H1 (cell line): ENCODE data around the gene DDC. TPM values are rescaled to one million over a fixed set of nuclear protein-coding genes. Genes with fewer than 3 reads are reported as not detected.

ENCODE experiments used
- CTCF ChIA-PET: fragments of 300-600 bp; sonication (Branson Sonifier 250); formaldehyde crosslinking; loops from one replicate; lab custom pipeline; 2021; ENCODE audit not compliant: partially characterized antibody; lab: Charles Lee
- POLR2A ChIA-PET: fragments of 300-600 bp; sonication (Branson Sonifier 250); formaldehyde crosslinking; loops from one replicate; lab custom pipeline; 2021; ENCODE audit warnings: inconsistent platforms; ENCODE audit not compliant: partially characterized antibody; lab: Charles Lee
- DNase-seq, 2 experiments: peaks; one replicate each; pipeline versions ENCODE4 v3.0.0 to v3.0.0-alpha.2; 2010 to 2022; ENCODE audit warnings: low spot score in 2 of 2, low read depth in 1 of 2, mixed read lengths in 1 of 2
- FAIRE-seq: peaks from 2 replicates; lab custom pipeline; 2011; peaks lifted over from hg19 to GRCh38; lab: Jason Lieb, UNC
- H2AFZ ChIP-seq: 2 replicates; pipeline ENCODE4 v1.8.1; 2012; ENCODE audit warnings: low read length, inconsistent platforms
- H2AK5ac ChIP-seq: 2 replicates; pipeline ENCODE4 v1.6.1; 2013; ENCODE audit warnings: low read depth, low read length
- H2BK120ac ChIP-seq: replicated peaks from 2 replicates; pipeline ENCODE3; 2013; ENCODE audit warnings: low read depth, low read length, inconsistent platforms
- H2BK12ac ChIP-seq: 2 replicates; pipeline ENCODE4 v1.6.1; 2013; ENCODE audit warnings: low read depth, low read length
- H2BK15ac ChIP-seq: 2 replicates; pipeline ENCODE4 v1.6.1; 2013; ENCODE audit warnings: low read length
- H2BK20ac ChIP-seq: 2 replicates; pipeline ENCODE4 v1.6.1; 2013; ENCODE audit warnings: low read length
- H2BK5ac ChIP-seq: 2 replicates; pipeline ENCODE4 v1.6.1; 2013; ENCODE audit warnings: low read depth, low read length
- H3K14ac ChIP-seq: 2 replicates; pipeline ENCODE4 v1.6.1; 2013; ENCODE audit warnings: inconsistent platforms; ENCODE audit not compliant: insufficient read length
- H3K18ac ChIP-seq: 2 replicates; pipeline ENCODE4 v1.6.1; 2013; ENCODE audit warnings: low read length; ENCODE audit errors: extremely low read depth
- H3K23ac ChIP-seq: 2 replicates; pipeline ENCODE4 v1.6.1; 2013; ENCODE audit warnings: inconsistent platforms; ENCODE audit not compliant: insufficient read length
- H3K23me2 ChIP-seq: 2 replicates; pipeline ENCODE4 v1.6.1; 2013; ENCODE audit warnings: low read depth, low read length
- H3K27ac ChIP-seq: 2 replicates; pipeline ENCODE4 v1.6.1; 2011; ENCODE audit warnings: low read depth, low read length, inconsistent platforms
- H3K27me3 ChIP-seq, 4 experiments: replicated peaks in 1 of 4; 1 replicate in 1 of 4; 2 replicates in 3 of 4; pipeline versions ENCODE4 v1.6.1 to v1.8.1; 2011 to 2013; ENCODE audit warnings: low read length in 3 of 4, mild to moderate bottlenecking in 3 of 4, inconsistent platforms in 2 of 4, mixed read lengths in 2 of 4, moderate library complexity in 1 of 4; ENCODE audit not compliant: control insufficient read depth in 3 of 4, insufficient read depth in 3 of 4; ENCODE audit errors: extremely low read depth in 1 of 4
- H3K36me3 ChIP-seq, 4 experiments: 2 replicates each; pipeline versions ENCODE4 v1.6.1 to v1.8.1; 2011 to 2013; ENCODE audit warnings: mild to moderate bottlenecking in 4 of 4, low read length in 3 of 4, moderate library complexity in 2 of 4, control low read depth in 1 of 4, inconsistent platforms in 1 of 4; ENCODE audit not compliant: insufficient read depth in 4 of 4, control insufficient read depth in 2 of 4
- H3K4ac ChIP-seq: replicated peaks from 2 replicates; pipeline ENCODE3; 2013; ENCODE audit warnings: low read length, low read depth, mixed read lengths, inconsistent platforms; ENCODE audit not compliant: insufficient read length
- H3K4me1 ChIP-seq, 4 experiments: replicated peaks in 1 of 4; 1 replicate in 1 of 4; 2 replicates in 3 of 4; pipeline versions ENCODE4 v1.6.1 to v1.8.1; 2011 to 2013; ENCODE audit warnings: low read length in 3 of 4, inconsistent platforms in 2 of 4, mixed read lengths in 1 of 4; ENCODE audit not compliant: insufficient read depth in 4 of 4, control insufficient read depth in 3 of 4
- H3K4me2 ChIP-seq, 2 experiments: 2 replicates each; pipeline versions ENCODE4 v1.6.1 to v1.8.1; 2011 to 2013; ENCODE audit warnings: low read depth in 2 of 2, low read length in 2 of 2, control low read depth in 1 of 2, inconsistent platforms in 1 of 2, mild to moderate bottlenecking in 1 of 2; ENCODE audit not compliant: insufficient read depth in 1 of 2
- H3K4me3 ChIP-seq, 4 experiments: fragments of 200-600, 300-600 bp in 1 of 4; sonication (generic), shearing (Covaris generic), sonication (Bioruptor Twin) in 1 of 4; 2 replicates each; pipeline versions ENCODE4 v1.5.1 to v1.8.1; 2011 to 2016; ENCODE audit warnings: low read length in 4 of 4, low read depth in 3 of 4, control low read depth in 2 of 4, inconsistent platforms in 2 of 4, mild to moderate bottlenecking in 2 of 4, mixed read lengths in 1 of 4, moderate library complexity in 1 of 4; ENCODE audit not compliant: insufficient read depth in 2 of 4; ENCODE audit errors: extremely low read depth in 1 of 4
- H3K56ac ChIP-seq: replicated peaks from 2 replicates; pipeline ENCODE3; 2013; ENCODE audit warnings: low read depth, mild to moderate bottlenecking, mixed read lengths, low read length, inconsistent platforms; ENCODE audit not compliant: insufficient read length
- H3K79me1 ChIP-seq: 2 replicates; pipeline ENCODE4 v1.6.1; 2013; ENCODE audit warnings: low read depth, low read length, control low read depth
- H3K79me2 ChIP-seq, 2 experiments: 2 replicates each; pipeline versions ENCODE4 v1.6.1 to v1.8.1; 2012 to 2013; ENCODE audit warnings: low read length in 2 of 2, mild to moderate bottlenecking in 2 of 2, inconsistent platforms in 1 of 2; ENCODE audit not compliant: insufficient read depth in 2 of 2, control insufficient read depth in 1 of 2
- H3K9ac ChIP-seq, 4 experiments: replicated peaks in 1 of 4; 1 replicate in 1 of 4; 2 replicates in 3 of 4; pipeline versions ENCODE4 v1.6.1 to v1.8.1; 2011 to 2013; ENCODE audit warnings: low read depth in 3 of 4, low read length in 3 of 4, control low read depth in 2 of 4, mild to moderate bottlenecking in 2 of 4, moderate library complexity in 2 of 4, inconsistent platforms in 1 of 4; ENCODE audit errors: extremely low read depth in 1 of 4
- H3K9me3 ChIP-seq, 2 experiments: 2 replicates each; pipeline versions ENCODE4 v1.6.1 to v1.8.1; 2012 to 2013; ENCODE audit warnings: mild to moderate bottlenecking in 2 of 2, moderate library complexity in 2 of 2, control low read depth in 1 of 2, inconsistent platforms in 1 of 2, low read depth in 1 of 2, low read length in 1 of 2, mixed read lengths in 1 of 2; ENCODE audit not compliant: insufficient read depth in 2 of 2
- H4K20me1 ChIP-seq, 2 experiments: replicated peaks in 1 of 2; 2 replicates each; pipeline versions ENCODE3 to v1.8.1; 2011 to 2013; ENCODE audit warnings: inconsistent platforms in 2 of 2, low read length in 2 of 2, mild to moderate bottlenecking in 1 of 2; ENCODE audit not compliant: insufficient read depth in 2 of 2, control insufficient read depth in 1 of 2
- H4K5ac ChIP-seq: 2 replicates; pipeline ENCODE4 v1.6.1; 2013; ENCODE audit warnings: low read length, low read depth, mixed read lengths, inconsistent platforms; ENCODE audit not compliant: insufficient read length
- H4K8ac ChIP-seq: 2 replicates; pipeline ENCODE4 v1.8.0; 2013; ENCODE audit warnings: mild to moderate bottlenecking, moderate library complexity, low read length, inconsistent platforms; ENCODE audit not compliant: insufficient read depth; ENCODE audit errors: extremely low read depth
- H4K91ac ChIP-seq: replicated peaks from 2 replicates; pipeline ENCODE3; 2013; ENCODE audit warnings: low read length, mixed read lengths, inconsistent platforms; ENCODE audit not compliant: insufficient read length
- BACH1 ChIP-seq: IDR thresholded peaks from 2 replicates; pipeline ENCODE4 v1.6.1; 2012; ENCODE audit warnings: low read length, improper control_type of control experiment
- CHD2 ChIP-seq: IDR thresholded peaks from 2 replicates; pipeline ENCODE4 v1.6.1; 2012; ENCODE audit warnings: low read length, improper control_type of control experiment
- E2F6 ChIP-seq: IDR thresholded peaks from 2 replicates; pipeline ENCODE4 v1.6.1; 2012; ENCODE audit warnings: inconsistent platforms
- HDAC2 ChIP-seq, 2 experiments: fragments of 300-600 bp in 1 of 2; sonication (generic) in 1 of 2; IDR thresholded peaks; 2 replicates each; pipeline ENCODE4 v1.6.1; 2011 to 2012; ENCODE audit warnings: low read depth in 2 of 2, low read length in 2 of 2, mild to moderate bottlenecking in 2 of 2, moderate library complexity in 2 of 2, borderline replicate concordance in 1 of 2, inconsistent platforms in 1 of 2
- HDAC6 ChIP-seq: IDR thresholded peaks from one replicate; pipeline ENCODE4 v1.7.1; 2012; ENCODE audit warnings: low read depth, mild to moderate bottlenecking, inconsistent platforms, low read length, moderate library complexity
- JUN ChIP-seq: IDR thresholded peaks from 2 replicates; pipeline ENCODE4 v1.6.1; 2011; ENCODE audit warnings: low read depth, mild to moderate bottlenecking, improper control_type of control experiment, low read length
- RAD21 ChIP-seq, 2 experiments: IDR thresholded peaks in 1 of 2; conservative IDR thresholded peaks in 1 of 2; 2 replicates each; pipeline ENCODE4 v1.6.1; 2011; ENCODE audit warnings: low read depth in 2 of 2, low read length in 2 of 2, improper control_type of control experiment in 1 of 2, inconsistent platforms in 1 of 2, mild to moderate bottlenecking in 1 of 2, moderate library complexity in 1 of 2
- TAF7 ChIP-seq: optimal IDR thresholded peaks from 2 replicates; pipeline ENCODE3; 2011; ENCODE audit warnings: low read depth, mild to moderate bottlenecking, inconsistent platforms, low read length, moderate library complexity, borderline replicate concordance
- ZNF274 ChIP-seq: IDR thresholded peaks from 2 replicates; pipeline ENCODE4 v1.7.0; 2012; ENCODE audit warnings: low read length, borderline replicate concordance; ENCODE audit errors: extremely low read depth
- WGBS, 2 experiments: shearing (Covaris generic) in 1 of 2; methylation state at CpG; one replicate each; pipeline versions ENCODE4 v1.1.6 to v1.1.7; 2013 to 2015; ENCODE audit warnings: low lambda C conversion rate in 2 of 2, mixed read lengths in 2 of 2, inconsistent platforms in 1 of 2, low coverage in 1 of 2, missing lambda C conversion rate in 1 of 2; ENCODE audit not compliant: insufficient replicate concordance in 2 of 2, insufficient coverage in 1 of 2, insufficient read length in 1 of 2; ENCODE audit errors: extremely low coverage in 1 of 2, missing lambda C conversion rate in 1 of 2; 5-methylcytosine and 5-hydroxymethylcytosine counted together
- polyA plus RNA-seq, 7 experiments: library from polyadenylated mRNA; depleted of rRNA in 3 of 7; stranded (reverse) in 5 of 7; unstranded in 2 of 7; fragments of >200 nt in 5 of 7; fragments of 200-250 nt in 2 of 7; gene quantifications; 1 replicate in 5 of 7; 2 replicates in 1 of 7; 4 replicates in 1 of 7; pipeline versions ENCODE4 v1.2.1 to v1.2.3, GENCODE V29; 2011 to 2013; ENCODE audit warnings: missing spikeins in 2 of 7, mixed read lengths in 2 of 7
- total RNA-seq: library from RNA; stranded (reverse); fragmentation: NEBNext Ultra II Directional; extraction: Animal tissue kit (Norgen Biotek cat#: 25700); gene quantifications from 2 replicates; pipeline ENCODE4 v1.2.1, GENCODE V29; 2021
- TF ChIP-seq, protein P1 (sequence below): IDR thresholded peaks from 2 replicates; pipeline ENCODE4 v1.6.1; 2011; ENCODE audit warnings: low read length, improper control_type of control experiment

DDC gene
- total and polyA plus RNA-seq, 2 of the 8 experiments (the other 6 are each of a cell fraction or from before 2014, with no cell fraction given) = 0.05 TPM; not detected in 1

DNA sequence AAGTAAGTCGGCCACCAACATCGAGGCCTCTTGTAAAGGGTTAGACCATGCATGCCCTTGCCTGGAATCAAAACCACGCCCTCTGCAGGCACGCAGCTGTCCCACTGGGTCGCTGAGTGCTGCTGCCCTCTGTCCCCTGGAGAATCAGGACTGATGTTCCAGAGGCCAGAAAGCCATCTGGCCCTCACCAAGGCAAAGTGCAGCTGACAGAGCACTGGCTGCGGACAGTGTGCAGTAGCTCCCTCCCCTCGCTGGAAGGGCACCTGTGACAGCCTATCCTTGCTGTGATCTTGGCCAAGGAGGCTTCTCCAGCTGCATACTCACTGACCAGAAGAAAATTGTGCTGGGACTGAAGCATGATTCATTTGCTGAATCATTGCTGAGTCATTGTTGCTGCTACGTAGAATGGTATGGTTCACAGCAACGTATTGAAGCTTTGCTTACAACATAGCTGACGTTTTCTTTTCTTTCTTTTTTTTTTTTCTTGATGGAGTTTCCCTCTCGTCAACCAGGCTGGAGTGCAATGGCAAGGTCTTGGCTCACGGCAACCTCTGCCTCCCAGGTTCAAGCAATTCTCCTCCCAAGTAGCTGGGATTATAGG is 30.4 kb downstream of the DDC start:
- Histone ChIP-seq H3K9ac (no peak overlapping the region), H2AFZ (no peak overlapping the region)
- FAIRE-seq = no peak
- TF ChIP-seq HDAC2 (IDR thresholded peaks at IDR 0.05; ENCODE audit: borderline replicate concordance in 1 of 2, low read depth in 2 of 2, low read length in 2 of 2) (no peak), TAF7 (no peak), RAD21 (IDR thresholded peaks at IDR 0.05 in 1 of 2, conservative IDR thresholded peaks at IDR 0.05 in 1 of 2; ENCODE audit: low read depth in 2 of 2, low read length in 2 of 2) (peak in 1 of 2 experiments; percentile 32; a peak in 2 of 4 replicates), E2F6 (no peak), HDAC6 (no peak), JUN (no peak), BACH1 (peak; percentile 94), CHD2 (no peak), ZNF274 (no peak)
- TF ChIP-seq, protein P1, sequence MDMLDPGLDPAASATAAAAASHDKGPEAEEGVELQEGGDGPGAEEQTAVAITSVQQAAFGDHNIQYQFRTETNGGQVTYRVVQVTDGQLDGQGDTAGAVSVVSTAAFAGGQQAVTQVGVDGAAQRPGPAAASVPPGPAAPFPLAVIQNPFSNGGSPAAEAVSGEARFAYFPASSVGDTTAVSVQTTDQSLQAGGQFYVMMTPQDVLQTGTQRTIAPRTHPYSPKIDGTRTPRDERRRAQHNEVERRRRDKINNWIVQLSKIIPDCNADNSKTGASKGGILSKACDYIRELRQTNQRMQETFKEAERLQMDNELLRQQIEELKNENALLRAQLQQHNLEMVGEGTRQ = no peak

More for the DNA sequence above, 30.4 kb downstream of the DDC start:
- Histone ChIP-seq H3K56ac (no peak overlapping the region), H4K91ac (no peak overlapping the region), H3K36me3 (no peaks in the 10 kb centered on the region), H3K4ac (no peak overlapping the region), H2BK12ac (0 out of 2 replicates have a peak overlapping the region, but pooled peaks have one; percentile 3), H3K79me2 (no peaks in the 10 kb centered on the region), H3K4me1 (peaks cover 0 to 3% (median 2%) of the 10 kb centered on the region in 4 experiments; a peak in 3 of 7 replicates), H3K79me1 (peaks cover 2% of the 10 kb centered on the region; the same call in 1 of the 2 replicates), H2BK5ac (peak overlapping the region; percentile 48; the same call in 1 of the 2 replicates), H4K8ac (no peak overlapping the region), H2BK15ac (peak overlapping the region; percentile 25; the same call in 1 of the 2 replicates), H3K23ac (no peak overlapping the region), H3K23me2 (no peaks in the 10 kb centered on the region), H2AK5ac (peak overlapping the region; percentile 30; the same call in 1 of the 2 replicates), H3K4me3 (no peak overlapping the region), H3K14ac (no peak overlapping the region), H3K27ac (no peak overlapping the region), H4K20me1 (no peaks in the 10 kb centered on the region), H2BK120ac (no peak overlapping the region), H3K4me2 (no peak overlapping the region), H2BK20ac (no peak overlapping the region), H3K18ac (peak overlapping the region; percentile 25), H4K5ac (no peak overlapping the region), H3K9me3 (no peaks in the 10 kb centered on the region), H3K27me3 (no peaks in the 10 kb centered on the region)
- no peak for DNase-seq
- CTCF ChIA-PET = interaction anchor here (0.7 to 1.6 kb wide), 6 partner anchors 10 to 67 kb away, joined by 3 to 6 read pairs (median 4); no protein-coding TSS in a partner anchor
- POLR2A ChIA-PET = no interaction called here
- 81% methylated on average over 11 of the region's 12 CpGs; no CpG with 5 or more reads in 1 of the 2 experiments for WGBS, 2 experiments
